SK-N-SH treated with all-trans-retinoic acid at 6 μM for 48 hours (cell line): ENCODE data around the gene LGSN.
A peak's percentile ranks its signal among the peaks of the same experiment; 100 is the strongest.

Experiments
- ATAC-seq: fragments of 200-7000 bp; cut with Tn5 transposase; 3 replicates; pipeline ENCODE4 v1.9.1; 2020; ENCODE audit warnings: mild to moderate bottlenecking, moderate library complexity
- BACH2 ChIP-seq: fragments of 250-450 bp; sonication (Bioruptor Pico); IDR thresholded peaks from 2 replicates; pipeline ENCODE4 v1.9.0; 2021; ENCODE audit warnings: mild to moderate bottlenecking, borderline replicate concordance
- CREB5 ChIP-seq: fragments of 250-450 bp; sonication (Bioruptor Pico); IDR thresholded peaks from 2 replicates; pipeline ENCODE4 v1.5.1; 2020; ENCODE audit warnings: low read depth, mild to moderate bottlenecking, moderate library complexity
- ESRRG ChIP-seq: fragments of 250-450 bp; sonication (Bioruptor Pico); IDR thresholded peaks from 2 replicates; pipeline ENCODE4 v1.6.1; 2021; ENCODE audit warnings: mild to moderate bottlenecking
- GLIS3 ChIP-seq: fragments of 250-450 bp; sonication (Bioruptor Pico); IDR thresholded peaks from 2 replicates; pipeline ENCODE4 v1.5.0; 2020; ENCODE audit warnings: mild to moderate bottlenecking, moderate library complexity
- ISL1 ChIP-seq: fragments of 250-450 bp; sonication (Bioruptor Pico); IDR thresholded peaks from 2 replicates; pipeline ENCODE4 v2.1.2; 2022; ENCODE audit warnings: mild to moderate bottlenecking, moderate library complexity
- OSR1 ChIP-seq: fragments of 250-450 bp; sonication (Bioruptor Pico); IDR thresholded peaks from 2 replicates; pipeline ENCODE4 v1.8.0; 2022; ENCODE audit warnings: moderate library complexity, mild to moderate bottlenecking, inconsistent platforms
- POU6F1 ChIP-seq: fragments of 250-450 bp; sonication (Bioruptor Pico); IDR thresholded peaks from 2 replicates; pipeline ENCODE4 v1.8.0; 2021; ENCODE audit warnings: low read depth, mild to moderate bottlenecking, moderate library complexity, borderline replicate concordance
- SNAI2 ChIP-seq: fragments of 250-450 bp; sonication (Bioruptor Pico); IDR thresholded peaks from 2 replicates; pipeline ENCODE4 v1.5.0; 2020; ENCODE audit warnings: mild to moderate bottlenecking, moderate library complexity
- TCF4 ChIP-seq: fragments of 250-450 bp; sonication (Bioruptor Pico); IDR thresholded peaks from 2 replicates; pipeline ENCODE4 v1.8.0; 2021; ENCODE audit warnings: mild to moderate bottlenecking, moderate library complexity, borderline replicate concordance
- TOX ChIP-seq: fragments of 250-450 bp; sonication (Bioruptor Pico); IDR thresholded peaks from 2 replicates; pipeline ENCODE4 v1.8.0; 2021; ENCODE audit warnings: mild to moderate bottlenecking, moderate library complexity, borderline replicate concordance
- ZC3H10 ChIP-seq: fragments of 250-450 bp; sonication (Bioruptor Pico); IDR thresholded peaks from 2 replicates; pipeline ENCODE4 v1.5.1; 2021; ENCODE audit warnings: mild to moderate bottlenecking, moderate library complexity
- ZFP30 ChIP-seq: fragments of 450-650 bp; formaldehyde crosslinking; IDR thresholded peaks from 2 replicates; pipeline ENCODE4 v1.5.0; 2022; ENCODE audit warnings: mild to moderate bottlenecking, moderate library complexity
- ZNF70 ChIP-seq: fragments of 450-650 bp; formaldehyde crosslinking; IDR thresholded peaks from 2 replicates; pipeline ENCODE4 v1.5.0; 2020; ENCODE audit warnings: mild to moderate bottlenecking, moderate library complexity
- ZNF8 ChIP-seq: fragments of 450-650 bp; formaldehyde crosslinking; IDR thresholded peaks from 2 replicates; pipeline ENCODE4 v1.5.0; 2020; ENCODE audit warnings: mild to moderate bottlenecking, moderate library complexity
- TF ChIP-seq, protein P1 (sequence below): fragments of 250-450 bp; sonication (Bioruptor Pico); IDR thresholded peaks from 2 replicates; pipeline ENCODE4 v1.5.0; 2020; ENCODE audit warnings: mild to moderate bottlenecking, moderate library complexity
- TF ChIP-seq, protein P2 (sequence below): fragments of 250-450 bp; sonication (Bioruptor Pico); IDR thresholded peaks from 2 replicates; pipeline ENCODE4 v1.8.0; 2020; ENCODE audit warnings: mild to moderate bottlenecking, moderate library complexity, borderline replicate concordance
- TF ChIP-seq, protein P3 (sequence below): fragments of 250-450 bp; sonication (Bioruptor Pico); IDR thresholded peaks from 2 replicates; pipeline ENCODE4 v1.5.1; 2021; ENCODE audit warnings: mild to moderate bottlenecking, moderate library complexity

The LGSN gene

GRCh38 chr6:63349401-63349800 is 29.6 kb upstream of the LGSN start:
- TF ChIP-seq TOX (CRISPR knock-in tag) (no peak), ZC3H10 (no peak), ESRRG (CRISPR knock-in tag) (no peak), ZFP30 (CRISPR knock-in tag) (no peak), POU6F1 (no peak), BACH2 (no peak), ZNF8 (CRISPR knock-in tag) (no peak), TCF4 (no peak), ISL1 (CRISPR knock-in tag) (no peak), GLIS3 (no peak), SNAI2 (CRISPR knock-in tag) (no peak), ZNF70 (no peak), OSR1 (CRISPR knock-in tag) (no peak), CREB5 (CRISPR knock-in tag) (no peak)
- TF ChIP-seq, protein P1, sequence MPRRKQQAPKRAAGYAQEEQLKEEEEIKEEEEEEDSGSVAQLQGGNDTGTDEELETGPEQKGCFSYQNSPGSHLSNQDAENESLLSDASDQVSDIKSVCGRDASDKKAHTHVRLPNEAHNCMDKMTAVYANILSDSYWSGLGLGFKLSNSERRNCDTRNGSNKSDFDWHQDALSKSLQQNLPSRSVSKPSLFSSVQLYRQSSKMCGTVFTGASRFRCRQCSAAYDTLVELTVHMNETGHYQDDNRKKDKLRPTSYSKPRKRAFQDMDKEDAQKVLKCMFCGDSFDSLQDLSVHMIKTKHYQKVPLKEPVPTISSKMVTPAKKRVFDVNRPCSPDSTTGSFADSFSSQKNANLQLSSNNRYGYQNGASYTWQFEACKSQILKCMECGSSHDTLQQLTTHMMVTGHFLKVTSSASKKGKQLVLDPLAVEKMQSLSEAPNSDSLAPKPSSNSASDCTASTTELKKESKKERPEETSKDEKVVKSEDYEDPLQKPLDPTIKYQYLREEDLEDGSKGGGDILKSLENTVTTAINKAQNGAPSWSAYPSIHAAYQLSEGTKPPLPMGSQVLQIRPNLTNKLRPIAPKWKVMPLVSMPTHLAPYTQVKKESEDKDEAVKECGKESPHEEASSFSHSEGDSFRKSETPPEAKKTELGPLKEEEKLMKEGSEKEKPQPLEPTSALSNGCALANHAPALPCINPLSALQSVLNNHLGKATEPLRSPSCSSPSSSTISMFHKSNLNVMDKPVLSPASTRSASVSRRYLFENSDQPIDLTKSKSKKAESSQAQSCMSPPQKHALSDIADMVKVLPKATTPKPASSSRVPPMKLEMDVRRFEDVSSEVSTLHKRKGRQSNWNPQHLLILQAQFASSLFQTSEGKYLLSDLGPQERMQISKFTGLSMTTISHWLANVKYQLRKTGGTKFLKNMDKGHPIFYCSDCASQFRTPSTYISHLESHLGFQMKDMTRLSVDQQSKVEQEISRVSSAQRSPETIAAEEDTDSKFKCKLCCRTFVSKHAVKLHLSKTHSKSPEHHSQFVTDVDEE (CRISPR knock-in tag), result no peak
- TF ChIP-seq, protein P2, sequence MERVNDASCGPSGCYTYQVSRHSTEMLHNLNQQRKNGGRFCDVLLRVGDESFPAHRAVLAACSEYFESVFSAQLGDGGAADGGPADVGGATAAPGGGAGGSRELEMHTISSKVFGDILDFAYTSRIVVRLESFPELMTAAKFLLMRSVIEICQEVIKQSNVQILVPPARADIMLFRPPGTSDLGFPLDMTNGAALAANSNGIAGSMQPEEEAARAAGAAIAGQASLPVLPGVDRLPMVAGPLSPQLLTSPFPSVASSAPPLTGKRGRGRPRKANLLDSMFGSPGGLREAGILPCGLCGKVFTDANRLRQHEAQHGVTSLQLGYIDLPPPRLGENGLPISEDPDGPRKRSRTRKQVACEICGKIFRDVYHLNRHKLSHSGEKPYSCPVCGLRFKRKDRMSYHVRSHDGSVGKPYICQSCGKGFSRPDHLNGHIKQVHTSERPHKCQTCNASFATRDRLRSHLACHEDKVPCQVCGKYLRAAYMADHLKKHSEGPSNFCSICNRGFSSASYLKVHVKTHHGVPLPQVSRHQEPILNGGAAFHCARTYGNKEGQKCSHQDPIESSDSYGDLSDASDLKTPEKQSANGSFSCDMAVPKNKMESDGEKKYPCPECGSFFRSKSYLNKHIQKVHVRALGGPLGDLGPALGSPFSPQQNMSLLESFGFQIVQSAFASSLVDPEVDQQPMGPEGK (CRISPR knock-in tag), result no peak
- TF ChIP-seq, all 23 proteins: peak for 0
- no peak for ATAC-seq

GRCh38 chr6:63348836-63349235 is 29.1 kb upstream of the LGSN start:
- ATAC-seq, result no peak
- TF ChIP-seq, protein P1 (CRISPR knock-in tag), result no peak

DNA sequence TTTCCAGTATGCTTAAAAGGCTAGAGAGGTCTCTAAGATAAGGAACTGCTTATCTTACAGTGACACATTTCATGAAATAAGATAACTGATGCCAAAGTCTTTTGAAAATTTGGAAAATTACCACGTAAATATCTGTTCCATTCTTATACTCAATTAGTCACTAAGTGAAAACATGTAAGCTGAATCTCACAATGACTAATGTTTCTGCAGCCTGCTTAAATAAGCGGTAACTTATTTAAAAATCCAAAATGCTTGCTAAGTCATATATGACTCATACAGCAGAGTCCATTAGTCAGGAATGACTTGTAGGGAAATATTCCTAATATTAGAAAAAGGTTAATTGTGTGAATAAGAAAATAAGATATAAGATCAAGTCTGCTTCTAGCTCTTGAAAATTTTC is 27.8 kb upstream of the LGSN start:
- TF ChIP-seq BACH2 (no peak), TOX (CRISPR knock-in tag) (0 out of 2 replicates have a peak, but pooled peaks have one; percentile 77), POU6F1 (0 out of 2 replicates have a peak, but pooled peaks have one; percentile 56), ZC3H10 (peak; percentile 73; the same call in 1 of the 2 replicates), TCF4 (peak; percentile 18; the same call in 1 of the 2 replicates), ISL1 (CRISPR knock-in tag) (peak; percentile 97)
- TF ChIP-seq, protein P3, sequence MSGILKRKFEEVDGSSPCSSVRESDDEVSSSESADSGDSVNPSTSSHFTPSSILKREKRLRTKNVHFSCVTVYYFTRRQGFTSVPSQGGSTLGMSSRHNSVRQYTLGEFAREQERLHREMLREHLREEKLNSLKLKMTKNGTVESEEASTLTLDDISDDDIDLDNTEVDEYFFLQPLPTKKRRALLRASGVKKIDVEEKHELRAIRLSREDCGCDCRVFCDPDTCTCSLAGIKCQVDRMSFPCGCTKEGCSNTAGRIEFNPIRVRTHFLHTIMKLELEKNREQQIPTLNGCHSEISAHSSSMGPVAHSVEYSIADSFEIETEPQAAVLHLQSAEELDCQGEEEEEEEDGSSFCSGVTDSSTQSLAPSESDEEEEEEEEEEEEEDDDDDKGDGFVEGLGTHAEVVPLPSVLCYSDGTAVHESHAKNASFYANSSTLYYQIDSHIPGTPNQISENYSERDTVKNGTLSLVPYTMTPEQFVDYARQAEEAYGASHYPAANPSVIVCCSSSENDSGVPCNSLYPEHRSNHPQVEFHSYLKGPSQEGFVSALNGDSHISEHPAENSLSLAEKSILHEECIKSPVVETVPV (CRISPR knock-in tag), result no peak
- peak; percentile 90 for ATAC-seq
